GM21381 (cell line): ENCODE data around the gene CEP350.

Experiments
- ATAC-seq: cut with Tn5 transposase; IDR thresholded peaks from one replicate; pipeline ENCODE4 v1.9.1; 2021; ENCODE audit warnings: mild to moderate bottlenecking, moderate library complexity; ENCODE audit not compliant: unreplicated experiment

The CEP350 gene

GRCh38 chr1:179954493-179955286 is at the start of gene CEP350:
TSS of gene CEP350 (plus strand) at chr1:179954810. CDS start at chr1:179986182, 31,372 bp downstream.
- ATAC-seq, result peak; percentile 90

- ATAC-seq, result no peak
These were observed 43.7 kb upstream of the CEP350 start for GRCh38 chr1:179910934-179911333.

GRCh38 chr1:179911812-179912211 is 42.8 kb upstream of the CEP350 start:
- no peak for ATAC-seq

GRCh38 chr1:179917601-179918429 is 36.8 kb upstream of the CEP350 start:
- no peak for ATAC-seq

GRCh38 chr1:179921472-179921871 is 33.1 kb upstream of the CEP350 start:
- ATAC-seq, result no peak

- ATAC-seq, result no peak
These were observed 32.4 kb upstream of the CEP350 start for GRCh38 chr1:179921981-179922872.

- no peak for ATAC-seq
These were observed 31.6 kb upstream of the CEP350 start for GRCh38 chr1:179923029-179923428.

DNA sequence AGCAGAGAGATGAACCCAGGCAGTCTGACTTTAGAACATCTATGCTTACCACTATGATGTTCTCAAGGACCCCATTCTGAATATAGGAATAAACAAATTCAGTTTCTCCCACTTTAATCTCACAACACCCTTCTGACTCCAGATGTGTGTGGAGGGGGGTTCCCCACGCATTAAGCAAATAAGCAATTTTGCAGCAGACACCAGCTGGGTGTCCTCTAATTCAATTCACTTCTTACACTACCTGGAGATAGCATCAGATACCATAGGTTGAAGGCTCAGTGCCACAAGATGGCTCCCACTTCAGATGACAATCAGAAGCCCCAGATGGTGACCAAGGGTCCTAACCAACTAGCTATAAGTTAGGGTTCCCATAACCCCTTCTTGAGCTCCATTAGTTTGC is 30.3 kb upstream of the CEP350 start:
- no peak for ATAC-seq

- ATAC-seq, result no peak
These were observed 29.3 kb upstream of the CEP350 start for GRCh38 chr1:179925302-179925701.

GRCh38 chr1:179925922-179926849 is 28.4 kb upstream of the CEP350 start:
- no peak for ATAC-seq

DNA sequence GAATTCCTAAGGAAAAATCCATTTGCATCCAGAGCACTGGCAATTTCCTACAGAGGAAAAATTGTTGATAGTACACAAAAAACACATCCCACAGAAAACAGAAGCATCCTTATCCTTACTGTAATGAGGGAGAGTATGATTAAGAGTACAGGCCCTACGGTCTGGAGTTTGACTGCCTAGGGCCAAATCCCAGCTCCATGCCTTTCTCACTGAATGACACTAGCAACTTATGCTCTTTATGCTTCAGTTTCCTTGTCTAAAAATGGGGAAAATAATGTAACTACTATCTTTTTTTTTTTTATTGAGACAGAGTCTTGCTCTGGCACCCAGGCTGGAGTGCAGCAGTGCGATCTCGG is 27.8 kb upstream of the CEP350 start:
- no peak for ATAC-seq

DNA sequence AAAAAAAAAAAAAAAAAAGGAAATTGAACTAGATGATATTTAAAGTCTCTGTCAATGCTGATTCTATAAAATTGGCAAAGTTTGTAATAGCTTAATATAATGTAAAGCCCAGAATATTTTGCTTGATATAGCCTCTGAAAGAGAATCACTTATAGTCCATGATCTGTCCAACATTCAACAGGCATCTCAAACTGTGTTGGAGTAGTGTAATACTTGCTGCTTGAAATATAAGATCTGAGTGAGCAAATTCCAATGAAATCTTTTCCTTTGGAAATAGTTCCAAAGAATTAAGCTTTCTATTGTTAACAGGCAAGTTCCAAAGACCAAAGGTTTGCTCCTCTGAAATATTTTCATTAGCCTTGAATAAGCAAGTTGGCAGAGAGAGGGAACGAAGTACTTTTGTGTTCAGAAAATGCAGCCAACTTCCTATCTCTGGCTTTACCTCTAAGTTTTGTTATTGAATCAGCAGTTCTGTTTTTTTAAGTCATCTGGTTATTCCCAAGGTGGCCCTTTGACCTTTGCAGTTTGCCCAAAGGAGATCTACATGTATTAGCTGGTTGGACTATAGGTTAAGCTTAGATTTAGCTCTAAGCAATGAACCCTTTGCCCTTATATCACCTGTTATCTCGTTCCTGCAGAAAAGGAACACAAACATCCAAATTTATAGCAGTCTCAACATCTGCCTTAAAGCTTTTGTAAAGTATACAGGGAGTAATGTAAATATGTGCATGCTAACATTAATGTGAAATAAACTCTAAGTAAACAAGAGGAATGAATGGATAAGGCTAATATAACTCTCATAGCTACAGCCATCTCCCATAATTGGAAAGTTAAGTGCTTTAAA is 24.4 kb upstream of the CEP350 start:
- ATAC-seq, result no peak

DNA sequence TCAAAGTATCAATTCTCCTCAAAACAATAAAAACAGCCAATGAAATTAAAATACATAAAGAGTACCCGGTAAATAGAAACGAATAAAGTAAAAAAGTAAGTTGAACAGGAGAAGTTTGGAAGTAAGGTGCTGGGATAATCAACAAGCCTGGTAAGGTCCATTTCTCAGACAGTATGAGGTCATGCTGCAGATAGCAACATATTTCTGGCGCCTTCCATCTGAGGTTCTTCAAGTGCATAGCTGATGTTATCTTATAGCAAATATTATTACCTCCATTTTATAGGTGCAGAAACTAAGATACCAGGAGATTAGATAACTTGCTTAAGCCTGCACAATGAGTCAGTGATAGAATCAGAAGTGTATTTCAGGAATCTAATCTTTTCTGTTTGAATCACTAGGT is 23.7 kb upstream of the CEP350 start:
- no peak for ATAC-seq

DNA sequence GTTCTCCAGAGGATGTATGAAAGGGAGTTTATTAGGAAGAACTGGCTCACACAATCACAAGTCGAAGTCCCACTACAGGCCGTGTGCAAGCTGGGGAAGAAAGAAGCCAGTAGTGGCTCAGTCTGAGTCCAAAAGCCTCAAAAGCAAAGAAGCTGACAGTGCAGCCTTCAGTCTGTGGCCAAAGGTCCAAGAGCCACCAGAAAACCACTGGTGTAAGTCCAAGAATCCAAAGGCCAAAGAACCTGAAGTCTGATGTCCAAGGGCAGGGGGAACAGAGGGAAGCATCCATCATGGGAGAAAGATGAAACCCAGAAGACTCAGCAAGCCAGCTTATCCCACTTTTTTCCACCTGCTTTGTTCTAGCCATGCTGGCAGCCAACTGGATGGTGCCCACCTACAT is 21.4 kb upstream of the CEP350 start:
- ATAC-seq, result no peak

DNA sequence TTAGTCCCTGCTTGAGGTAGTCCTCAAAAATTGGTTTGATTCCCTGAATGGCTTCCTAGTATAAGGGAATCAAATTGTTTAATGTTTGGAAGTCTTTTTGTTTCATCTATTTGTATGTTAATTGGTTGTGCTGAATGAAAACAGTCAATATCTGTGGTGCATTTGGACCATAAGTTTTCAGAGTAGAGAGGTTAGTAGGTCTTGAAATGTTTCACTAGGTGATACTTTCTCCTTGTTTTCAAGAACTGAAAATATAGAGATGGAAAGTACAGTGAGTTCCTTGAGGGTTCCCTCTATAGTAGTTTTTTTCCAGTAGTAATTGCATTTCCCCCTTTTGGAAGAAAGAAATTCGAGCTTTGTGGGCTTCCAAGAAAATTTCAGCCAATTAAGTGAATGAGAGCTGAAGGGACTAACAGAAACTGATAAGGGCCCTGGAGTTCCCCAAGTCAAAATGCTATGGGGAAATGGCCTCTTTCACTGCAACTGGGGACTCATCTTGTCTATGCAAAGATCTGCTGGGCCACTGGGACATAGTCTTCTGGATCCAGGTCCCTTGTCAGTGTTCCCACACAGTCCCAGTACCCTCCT is 18.6 kb upstream of the CEP350 start:
- ATAC-seq, result no peak

DNA sequence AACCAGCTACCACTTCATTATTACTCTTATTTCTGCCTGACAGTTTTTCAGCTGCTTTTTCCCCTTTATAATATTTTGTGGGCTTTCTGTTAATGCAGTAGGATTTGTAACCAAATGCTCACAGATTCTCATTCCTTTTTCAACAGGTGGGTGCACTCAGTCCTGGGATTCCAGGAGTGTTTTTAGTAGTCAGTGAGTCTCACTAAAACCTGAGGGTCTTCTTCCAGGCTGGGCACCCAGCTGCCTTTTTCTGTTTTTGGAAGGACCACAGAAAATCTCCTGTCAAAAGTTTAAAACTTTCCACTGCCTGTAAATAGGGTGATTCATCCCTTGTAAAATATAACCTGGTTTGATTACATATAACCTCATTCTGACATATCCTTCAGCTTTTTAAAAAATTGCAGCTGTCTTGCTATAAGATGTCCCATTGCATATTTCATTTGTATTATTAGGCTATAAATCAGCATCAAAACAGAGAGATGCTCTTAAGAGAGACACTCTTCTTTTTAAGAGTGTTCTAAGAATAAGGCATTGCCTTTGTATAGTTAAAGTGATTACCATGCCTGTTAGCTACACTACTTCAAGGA is 16.8 kb upstream of the CEP350 start:
- ATAC-seq, result no peak

- no peak for ATAC-seq
These were observed 15.9 kb upstream of the CEP350 start for GRCh38 chr1:179938752-179939151.

DNA sequence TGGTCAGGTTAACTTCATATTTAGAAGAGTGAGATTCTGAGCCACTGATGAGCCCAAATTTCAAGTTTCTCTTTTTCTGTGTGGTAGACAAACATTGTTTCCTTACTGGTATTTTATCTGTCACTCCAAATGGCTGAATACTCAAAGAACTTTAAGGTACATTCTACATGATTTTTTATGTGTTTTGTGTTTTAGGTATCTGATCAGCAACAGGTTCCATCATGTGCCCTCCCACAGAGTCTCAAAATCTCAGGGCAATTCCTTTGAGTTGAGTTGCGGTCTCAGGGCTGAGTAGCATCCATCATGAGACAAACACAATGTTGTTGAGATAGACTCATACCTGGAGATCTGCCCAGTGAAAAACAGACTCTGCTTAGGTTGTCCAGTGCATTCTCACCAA is 14.7 kb upstream of the CEP350 start:
- ATAC-seq, result no peak
